Calu3 (cell line): ENCODE data around the gene OXT. TPM values are rescaled to one million over a fixed set of nuclear protein-coding genes. Genes with fewer than 3 reads are reported as not detected.

Experiments used
- BruUV-seq: library from RNA; stranded (reverse); fragments of 400-500 nt; replicated peaks from 2 replicates; lab custom pipeline; 2021; lab: Mats Ljungman, UMichigan
- CTCF ChIA-PET: fragments of 300-600 bp; sonication (Branson Sonifier 250); formaldehyde crosslinking; loops from one replicate; lab custom pipeline; 2022; ENCODE audit warnings: antibody characterized with exemption; lab: Charles Lee
- DNase-seq: peaks from one replicate; pipeline ENCODE4 v3.0.0; 2022
- H3K27ac Mint-ChIP-seq: one replicate; pipeline ENCODE4 v1.8.0; 2022; ENCODE audit warnings: mixed read lengths; ENCODE audit not compliant: unreplicated experiment
- H3K27me3 Mint-ChIP-seq: one replicate; pipeline ENCODE4 v1.8.0; 2022; ENCODE audit warnings: mixed read lengths; ENCODE audit not compliant: unreplicated experiment
- H3K36me3 Mint-ChIP-seq: one replicate; pipeline ENCODE4 v1.8.0; 2022; ENCODE audit warnings: mild to moderate bottlenecking, moderate library complexity, mixed read lengths; ENCODE audit not compliant: insufficient read depth, unreplicated experiment
- H3K4me1 Mint-ChIP-seq: one replicate; pipeline ENCODE4 v1.8.0; 2022; ENCODE audit warnings: mild to moderate bottlenecking, low read depth, mixed read lengths; ENCODE audit not compliant: unreplicated experiment
- H3K4me3 Mint-ChIP-seq: one replicate; pipeline ENCODE4 v1.8.0; 2022; ENCODE audit warnings: mild to moderate bottlenecking, low read depth, moderate library complexity, mixed read lengths; ENCODE audit not compliant: unreplicated experiment
- H3K9me3 Mint-ChIP-seq: one replicate; pipeline ENCODE4 v1.8.0; 2022; ENCODE audit warnings: low read depth, mixed read lengths; ENCODE audit not compliant: unreplicated experiment
- CTCF ChIP-seq: fragments of 200-600 bp; IDR thresholded peaks from one replicate; pipeline ENCODE4 v1.8.0; 2022; ENCODE audit warnings: antibody characterized with exemption; ENCODE audit not compliant: unreplicated experiment
- intact Hi-C: fragments of 100-400 bp; cut with micrococcal nuclease; formaldehyde crosslinking; loops from one replicate; pipeline ENCODE4 v1.10.0; 2022; ENCODE audit not compliant: unreplicated experiment
- total RNA-seq: library from RNA; stranded (reverse); gene quantifications from 2 replicates; pipeline ENCODE4 v1.2.3, GENCODE V29; 2022

The OXT gene
- total RNA-seq, 1 experiment from 2014 or later, result not detected

- no peaks in the 10 kb centered on the region for H3K4me1 Mint-ChIP-seq
- intact Hi-C loops, result no loop called here
- H3K9me3 Mint-ChIP-seq, result no peaks in the 10 kb centered on the region
- no TSS peak for BruUV-seq
- H3K36me3 Mint-ChIP-seq, result peaks cover 4% of the 10 kb centered on the region
- TF ChIP-seq CTCF, result no peak
- CTCF ChIA-PET, result no interaction called here
- DNase-seq, result no peak
- H3K27me3 Mint-ChIP-seq, result no peaks in the 10 kb centered on the region
- no peak overlapping the region for H3K4me3 Mint-ChIP-seq
- H3K27ac Mint-ChIP-seq, result no peak overlapping the region
Measured at GRCh38 chr20:3102575-3103368, 31.4 kb downstream of the OXT start.

GRCh38 chr20:3103369-3104032 is 32.1 kb downstream of the OXT start:
- intact Hi-C loops, result no loop called here
- H3K9me3 Mint-ChIP-seq, result no peaks in the 10 kb centered on the region
- DNase-seq, result no peak
- BruUV-seq, result no TSS peak
- H3K36me3 Mint-ChIP-seq, result peaks cover 4% of the 10 kb centered on the region
- H3K27me3 Mint-ChIP-seq, result no peaks in the 10 kb centered on the region
- H3K27ac Mint-ChIP-seq, result no peak overlapping the region
- no peak for TF ChIP-seq CTCF
- no peaks in the 10 kb centered on the region for H3K4me1 Mint-ChIP-seq
- H3K4me3 Mint-ChIP-seq, result no peak overlapping the region
- CTCF ChIA-PET, result no interaction called here

GRCh38 chr20:3105256-3106137 is 34.1 kb downstream of the OXT start:
- no peak for DNase-seq
- Mint-ChIP-seq H3K4me1 (no peaks in the 10 kb centered on the region), H3K9me3 (no peaks in the 10 kb centered on the region), H3K36me3 (peaks cover 4% of the 10 kb centered on the region), H3K27ac (no peak overlapping the region), H3K4me3 (no peak overlapping the region), H3K27me3 (no peaks in the 10 kb centered on the region)
- CTCF ChIA-PET, result interaction anchor here (0.6 kb wide), 1 partner anchor 107 kb away, joined by 3 read pairs; no protein-coding TSS in a partner anchor
- BruUV-seq, result no TSS peak
- intact Hi-C loops, result no loop called here
- no peak for TF ChIP-seq CTCF

- Mint-ChIP-seq H3K4me1 (no peaks in the 10 kb centered on the region), H3K4me3 (no peak overlapping the region), H3K27me3 (no peaks in the 10 kb centered on the region), H3K9me3 (no peaks in the 10 kb centered on the region), H3K36me3 (peaks cover 4% of the 10 kb centered on the region), H3K27ac (no peak overlapping the region)
- TF ChIP-seq CTCF, result no peak
- no peak for DNase-seq
- CTCF ChIA-PET, result no interaction called here
- intact Hi-C loops, result no loop called here
- no TSS peak for BruUV-seq
Measured at GRCh38 chr20:3106185-3106584, 34.8 kb downstream of the OXT start.
